HG03469 (cell line): Measurements from ENCODE around the gene FAM83F.

ENCODE experiments used
- ATAC-seq: cut with Tn5 transposase; IDR thresholded peaks from one replicate; pipeline ENCODE4 v1.9.1; 2021; ENCODE audit warnings: mild to moderate bottlenecking, moderate library complexity, moderate number of reproducible peaks; ENCODE audit not compliant: unreplicated experiment

Gene FAM83F

GRCh38 chr22:40033586-40034380 lies 39.0 kb downstream of the FAM83F start:
- ATAC-seq = no peak

GRCh38 chr22:40035351-40035750 lies 40.6 kb downstream of the FAM83F start:
- ATAC-seq = no peak

GRCh38 chr22:40036126-40036525 lies 41.4 kb downstream of the FAM83F start:
- no peak for ATAC-seq

- ATAC-seq = no peak
These were observed 42.0 kb downstream of the FAM83F start for GRCh38 chr22:40036591-40037225.

GRCh38 chr22:40037320-40037719 lies 42.6 kb downstream of the FAM83F start:
- no peak for ATAC-seq

- ATAC-seq = no peak
These were observed 44.8 kb downstream of the FAM83F start for GRCh38 chr22:40039482-40040115.

- ATAC-seq = no peak
These were observed 46.2 kb downstream of the FAM83F start for GRCh38 chr22:40040927-40041326.

GRCh38 chr22:40041366-40042137 lies 46.8 kb downstream of the FAM83F start:
- ATAC-seq = no peak

- no peak for ATAC-seq
These were observed 47.6 kb downstream of the FAM83F start for GRCh38 chr22:40042312-40042711.

GRCh38 chr22:40043081-40043480 lies 48.3 kb downstream of the FAM83F start:
- no peak for ATAC-seq

- no peak for ATAC-seq
These were observed 49.0 kb downstream of the FAM83F start for GRCh38 chr22:40043793-40044101.

- ATAC-seq = peak; percentile 55
These were observed 49.5 kb downstream of the FAM83F start for GRCh38 chr22:40044102-40044869.

GRCh38 chr22:40044870-40045834 lies 50.4 kb downstream of the FAM83F start:
- no peak for ATAC-seq

- ATAC-seq = no peak
These were observed 51.4 kb downstream of the FAM83F start for GRCh38 chr22:40046126-40046525.

- ATAC-seq = no peak
These were observed 55.5 kb downstream of the FAM83F start for GRCh38 chr22:40050258-40050657.

- no peak for ATAC-seq
These were observed 56.6 kb downstream of the FAM83F start for GRCh38 chr22:40051322-40051721.

- ATAC-seq = no peak
These were observed 58.7 kb downstream of the FAM83F start for GRCh38 chr22:40053460-40053859.

GRCh38 chr22:40054486-40054885 lies 59.7 kb downstream of the FAM83F start:
- no peak for ATAC-seq

- ATAC-seq = peak; percentile 68
These were observed 60.6 kb downstream of the FAM83F start for GRCh38 chr22:40055143-40055883.
